ENCODE results near the gene FRMD4B.

- TF ChIP-seq CTCF (IDR thresholded peaks at IDR 0.05; ENCODE audit: borderline replicate concordance, extremely low read depth, low read length, poor library complexity, severe bottlenecking): no peak
- no peak for TF ChIP-seq EZH2 (IDR thresholded peaks at IDR 0.05; ENCODE audit: borderline replicate concordance, low read depth, low read length, severe bottlenecking)
These were observed 18.3 kb downstream of the FRMD4B start for GRCh38 chr3:69367586-69367985.

Data from DND-41 (cell line).